Panc1 (cell line): ENCODE results near the gene HIPK3. TPM values are rescaled to one million over a fixed set of nuclear protein-coding genes. Genes with fewer than 3 reads are reported as not detected.

Experiments used
- ATAC-seq: fragments of 200-7000 bp; cut with Tn5 transposase; 2 replicates; pipeline ENCODE4 v1.9.1; 2020; ENCODE audit warnings: mild to moderate bottlenecking, moderate library complexity
- BruUV-seq: library from RNA; stranded (reverse); fragments of 400-500 nt; replicated peaks from 2 replicates; lab custom pipeline; 2021; lab: Mats Ljungman, UMichigan
- CTCF ChIA-PET: fragments of 300-600 bp; sonication (Branson Sonifier 250); formaldehyde crosslinking; loops from one replicate; lab custom pipeline; 2022; ENCODE audit warnings: antibody characterized with exemption; lab: Charles Lee
- POLR2A ChIA-PET: fragments of 300-600 bp; sonication (Branson Sonifier 250); formaldehyde crosslinking; loops from one replicate; lab custom pipeline; 2022; ENCODE audit warnings: antibody characterized with exemption; lab: Charles Lee
- DNase-seq: peaks from one replicate; pipeline ENCODE4 v3.0.0-alpha.2; 2010; ENCODE audit warnings: low read depth, low spot score
- H3K27ac ChIP-seq: 2 replicates; pipeline ENCODE4 v1.5.1; 2011; ENCODE audit warnings: mild to moderate bottlenecking, low read length, inconsistent platforms
- H3K27me3 ChIP-seq: fragments of 200-500 bp; sonication (Bioruptor generic); 2 replicates; pipeline ENCODE4 v1.6.0; 2014; ENCODE audit warnings: low read length, inconsistent platforms; ENCODE audit not compliant: control insufficient read depth, insufficient read depth
- H3K36me3 ChIP-seq: fragments of 200-500 bp; sonication (Bioruptor generic); 2 replicates; pipeline ENCODE4 v1.5.1; 2014; ENCODE audit warnings: inconsistent platforms, mild to moderate bottlenecking, low read length, moderate library complexity; ENCODE audit not compliant: control insufficient read depth, insufficient read depth
- H3K4me1 ChIP-seq: 2 replicates; pipeline ENCODE4 v1.5.1; 2011; ENCODE audit warnings: inconsistent platforms, mild to moderate bottlenecking, low read length, moderate library complexity; ENCODE audit not compliant: control insufficient read depth, insufficient read depth
- H3K4me3 ChIP-seq, 2 experiments: 2 replicates each; pipeline ENCODE4 v1.5.1; 2011 to 2012; ENCODE audit warnings: low read depth in 2 of 2, low read length in 2 of 2, mild to moderate bottlenecking in 2 of 2, inconsistent platforms in 1 of 2, moderate library complexity in 1 of 2
- H3K9me3 ChIP-seq: fragments of 200-500 bp; sonication (Bioruptor generic); 2 replicates; pipeline ENCODE4 v1.5.1; 2014; ENCODE audit warnings: low read depth, mild to moderate bottlenecking, inconsistent platforms, low read length, moderate library complexity; ENCODE audit not compliant: control insufficient read depth, insufficient read depth
- CTCF ChIP-seq: fragments of 450-650 bp; IDR thresholded peaks from 2 replicates; pipeline ENCODE4 v1.5.1; 2017; ENCODE audit warnings: mild to moderate bottlenecking
- POLR2AphosphoS5 ChIP-seq: IDR thresholded peaks from 2 replicates; pipeline ENCODE4 v1.6.1; 2012; ENCODE audit warnings: mild to moderate bottlenecking, low read depth, low read length, moderate library complexity
- REST ChIP-seq, 2 experiments: IDR thresholded peaks; 2 replicates each; pipeline ENCODE4 v1.6.1; 2011 to 2012; ENCODE audit warnings: low read depth in 2 of 2, control low read depth in 1 of 2, low read length in 1 of 2, mild to moderate bottlenecking in 1 of 2, moderate library complexity in 1 of 2; ENCODE audit not compliant: insufficient read depth in 1 of 2
- SIN3A ChIP-seq: IDR thresholded peaks from 2 replicates; pipeline ENCODE4 v1.6.1; 2012; ENCODE audit warnings: low read depth, mild to moderate bottlenecking, low read length, moderate library complexity, borderline replicate concordance; ENCODE audit not compliant: insufficient read depth
- TCF7L2 ChIP-seq: IDR thresholded peaks from 2 replicates; pipeline ENCODE4 v1.6.1; 2011; ENCODE audit warnings: mild to moderate bottlenecking, low read depth, low read length, inconsistent platforms
- in situ Hi-C: cut with HindIII; loops from 2 replicates; pipeline ENCODE4 v1.10.0; 2016; ENCODE audit warnings: low sequenced_read_pairs, low pct_unique_long_range_greater_than_20kb
- intact Hi-C: fragments of 100-400 bp; cut with micrococcal nuclease; formaldehyde crosslinking; loops from one replicate; pipeline ENCODE4 v1.10.0; 2022; ENCODE audit not compliant: unreplicated experiment
- total RNA-seq: library from RNA; stranded (reverse); gene quantifications from one replicate; pipeline ENCODE4 v1.2.1, GENCODE V29; 2021; ENCODE audit not compliant: unreplicated experiment

Gene HIPK3
- total RNA-seq, 1 experiment from 2014 or later: 72.2 TPM

DNA sequence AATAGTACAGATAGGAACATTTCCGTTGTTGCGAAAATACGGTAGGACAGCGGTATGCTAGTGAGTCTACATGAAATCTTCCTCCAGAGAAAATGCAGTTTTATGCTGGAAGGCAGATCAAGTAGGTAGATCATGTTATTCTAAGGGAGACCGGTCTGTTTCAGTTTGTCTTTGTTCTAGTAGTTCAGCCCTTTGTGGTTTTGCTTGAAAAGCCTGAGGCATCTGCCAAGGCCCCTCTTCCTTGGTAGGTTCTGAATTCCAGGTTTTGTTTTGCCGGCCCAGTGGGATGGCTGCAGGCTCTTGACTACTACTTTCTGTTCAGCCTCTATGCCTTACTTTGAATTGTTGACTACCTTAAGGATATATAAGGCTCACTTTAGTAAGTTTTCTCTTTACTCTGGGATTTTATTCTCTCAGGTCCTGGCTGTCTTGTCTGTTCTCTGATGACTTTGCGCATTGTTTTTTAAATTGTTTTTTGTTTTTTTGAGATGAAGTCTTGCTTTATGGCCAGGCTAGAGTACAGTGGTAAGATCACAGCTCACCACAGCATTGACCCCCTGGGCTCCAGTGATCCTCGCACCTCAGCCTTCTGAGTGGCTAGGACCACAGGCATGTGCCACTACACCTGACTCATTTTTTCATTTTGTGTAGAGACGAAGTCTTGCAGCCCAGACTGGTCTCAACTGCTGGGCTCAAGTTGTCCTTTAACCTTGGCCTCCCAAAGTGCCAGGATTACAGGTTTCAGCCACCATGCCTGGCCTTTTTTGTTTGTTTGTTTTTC, 53.7 kb downstream of the HIPK3 start:
- TF ChIP-seq TCF7L2 (no peak), REST (IDR thresholded peaks at IDR 0.05; ENCODE audit: insufficient read depth in 1 of 2, low read depth in 2 of 2, low read length in 1 of 2) (no peak)

GRCh38 chr11:33311680-33312079, 54.5 kb downstream of the HIPK3 start:
- Histone ChIP-seq H3K4me3 (no peak overlapping the region), H3K36me3 (no peaks in the 10 kb centered on the region), H3K4me1 (no peaks in the 10 kb centered on the region), H3K27ac (no peak overlapping the region), H3K9me3 (no peaks in the 10 kb centered on the region), H3K27me3 (no peaks in the 10 kb centered on the region)
- TF ChIP-seq TCF7L2 (no peak), POLR2AphosphoS5 (no peak), CTCF (no peak), REST (IDR thresholded peaks at IDR 0.05; ENCODE audit: insufficient read depth in 1 of 2, low read depth in 2 of 2, low read length in 1 of 2) (no peak), SIN3A (no peak)
- ChIA-PET POLR2A (no interaction called here), CTCF (interaction anchor here (0.7 kb wide), 1 partner anchor 51 kb away, joined by 6 read pairs; no protein-coding TSS in a partner anchor)
- intact Hi-C loops: no loop called here
- BruUV-seq: no TSS peak
- DNase-seq: no peak
- no peak for ATAC-seq
- in situ Hi-C loops: no loop called here

More for the DNA sequence above, 53.7 kb downstream of the HIPK3 start:
- DNase-seq (no peak), ATAC-seq (no peak)
- no peaks in the 10 kb centered on the region for H3K36me3 ChIP-seq
- intact Hi-C loops: no loop called here
- no peaks in the 10 kb centered on the region for H3K9me3 ChIP-seq
- no peaks in the 10 kb centered on the region for H3K27me3 ChIP-seq
- no peak overlapping the region for H3K27ac ChIP-seq
- ChIA-PET CTCF (no interaction called here), POLR2A (no interaction called here)
- no peaks in the 10 kb centered on the region for H3K4me1 ChIP-seq
- H3K4me3 ChIP-seq: no peak overlapping the region
- in situ Hi-C loops: no loop called here
- no TSS peak for BruUV-seq
